DND-41 (cell line): ENCODE results near the gene TCEANC2.

Experiments
- ATAC-seq: fragments of 200-7000 bp; cut with Tn5 transposase; 3 replicates; pipeline ENCODE4 v1.9.1; 2021; ENCODE audit warnings: low read depth; ENCODE audit not compliant: insufficient read depth
- DNase-seq: peaks from one replicate; pipeline ENCODE4 v3.0.0-alpha.2; 2020
- H2AFZ ChIP-seq: 2 replicates; pipeline ENCODE4 v1.6.0; 2012; ENCODE audit warnings: low read depth, low read length
- H3K27ac ChIP-seq: 2 replicates; pipeline ENCODE4 v1.5.1; 2012; ENCODE audit warnings: low read length, inconsistent platforms
- H3K27me3 ChIP-seq: fragments of 200-600 bp; sonication (generic); 2 replicates; pipeline ENCODE4 v1.6.0; 2012; ENCODE audit warnings: low read length, mild to moderate bottlenecking, inconsistent platforms; ENCODE audit not compliant: insufficient read depth, poor library complexity
- H3K36me3 ChIP-seq: 2 replicates; pipeline ENCODE4 v1.5.1; 2012; ENCODE audit warnings: low read length, inconsistent platforms; ENCODE audit not compliant: insufficient read depth
- H3K4me1 ChIP-seq: 2 replicates; pipeline ENCODE4 v1.5.1; 2012; ENCODE audit warnings: mild to moderate bottlenecking, low read length; ENCODE audit not compliant: insufficient read depth
- H3K4me2 ChIP-seq: 2 replicates; pipeline ENCODE4 v1.6.0; 2012; ENCODE audit warnings: mild to moderate bottlenecking, moderate library complexity, low read length, inconsistent platforms; ENCODE audit not compliant: insufficient read depth
- H3K4me3 ChIP-seq, 2 experiments: fragments of 200-600 bp in 1 of 2; shearing (Covaris generic) in 1 of 2; 2 replicates each; pipeline ENCODE4 v1.5.1; 2012 to 2016; ENCODE audit warnings: inconsistent platforms in 2 of 2, low read length in 2 of 2, mild to moderate bottlenecking in 2 of 2, low read depth in 1 of 2, moderate library complexity in 1 of 2
- H3K79me2 ChIP-seq: 2 replicates; pipeline ENCODE4 v1.6.0; 2012; ENCODE audit warnings: low read length, inconsistent platforms; ENCODE audit not compliant: insufficient read depth
- H3K9ac ChIP-seq: 2 replicates; pipeline ENCODE4 v1.6.0; 2012; ENCODE audit warnings: low read depth, mild to moderate bottlenecking, inconsistent platforms, low read length, moderate library complexity
- H3K9me3 ChIP-seq: 2 replicates; pipeline ENCODE4 v1.5.1; 2012; ENCODE audit warnings: low read length, moderate library complexity, mild to moderate bottlenecking, inconsistent platforms; ENCODE audit not compliant: insufficient read depth, severe bottlenecking
- H4K20me1 ChIP-seq: 2 replicates; pipeline ENCODE4 v1.6.0; 2012; ENCODE audit warnings: low read length; ENCODE audit not compliant: insufficient read depth
- EZH2 ChIP-seq: IDR thresholded peaks from 3 replicates; pipeline ENCODE4 v1.6.1; 2012; ENCODE audit warnings: borderline replicate concordance, low read depth, mild to moderate bottlenecking, moderate library complexity, low read length, inconsistent platforms; ENCODE audit not compliant: severe bottlenecking
- TF ChIP-seq, protein P1 (sequence below): IDR thresholded peaks from 2 replicates; pipeline ENCODE4 v1.5.1; 2012; ENCODE audit warnings: borderline replicate concordance, low read length, moderate library complexity, mild to moderate bottlenecking; ENCODE audit not compliant: poor library complexity, severe bottlenecking; ENCODE audit errors: extremely low read depth

TCEANC2 gene

DNA sequence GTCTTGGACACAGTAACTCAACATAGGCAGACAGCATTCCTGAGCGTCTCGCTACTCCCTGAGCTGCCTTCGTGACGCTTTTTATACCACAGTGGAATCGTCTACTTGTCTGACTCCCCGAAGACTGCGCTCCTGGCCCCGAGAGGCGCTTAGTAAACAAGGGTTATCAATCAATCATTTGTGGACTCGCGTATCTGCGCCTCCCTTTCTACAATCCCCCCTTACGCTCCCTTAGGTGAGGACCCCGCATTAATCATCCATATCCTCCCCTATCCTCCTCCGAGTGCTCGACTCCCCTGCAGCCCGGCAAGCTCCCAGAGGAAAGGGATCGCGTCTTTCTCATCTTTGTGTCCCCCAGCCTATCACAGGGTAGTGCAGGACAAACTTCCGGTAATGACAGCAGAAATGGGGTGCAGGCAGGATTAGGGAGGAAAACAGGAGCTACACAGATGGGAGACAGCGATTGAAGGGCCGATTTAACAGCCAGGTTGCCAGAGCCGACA is 926 bp upstream of the TCEANC2 start:
- ATAC-seq (peak; percentile 8), DNase-seq (peak; percentile 43)
- H3K9me3 ChIP-seq = no peaks in the 10 kb centered on the region
- H3K9ac ChIP-seq = peak overlapping the region; percentile 64
- H3K4me1 ChIP-seq = peaks cover 38% of the 10 kb centered on the region
- peak overlapping the region; percentile 74 for H3K4me2 ChIP-seq
- H4K20me1 ChIP-seq = peaks cover 11% of the 10 kb centered on the region
- H2AFZ ChIP-seq = peak overlapping the region; percentile 97
- peaks cover 3% of the 10 kb centered on the region; the same call in 1 of the 2 replicates for H3K36me3 ChIP-seq
- H3K27me3 ChIP-seq = no peaks in the 10 kb centered on the region
- H3K79me2 ChIP-seq = peaks cover 71% of the 10 kb centered on the region
- peak overlapping the region; percentile 95 for H3K27ac ChIP-seq
- H3K4me3 ChIP-seq = peak overlapping the region; percentile 67 to 97
- TF ChIP-seq, protein P1, sequence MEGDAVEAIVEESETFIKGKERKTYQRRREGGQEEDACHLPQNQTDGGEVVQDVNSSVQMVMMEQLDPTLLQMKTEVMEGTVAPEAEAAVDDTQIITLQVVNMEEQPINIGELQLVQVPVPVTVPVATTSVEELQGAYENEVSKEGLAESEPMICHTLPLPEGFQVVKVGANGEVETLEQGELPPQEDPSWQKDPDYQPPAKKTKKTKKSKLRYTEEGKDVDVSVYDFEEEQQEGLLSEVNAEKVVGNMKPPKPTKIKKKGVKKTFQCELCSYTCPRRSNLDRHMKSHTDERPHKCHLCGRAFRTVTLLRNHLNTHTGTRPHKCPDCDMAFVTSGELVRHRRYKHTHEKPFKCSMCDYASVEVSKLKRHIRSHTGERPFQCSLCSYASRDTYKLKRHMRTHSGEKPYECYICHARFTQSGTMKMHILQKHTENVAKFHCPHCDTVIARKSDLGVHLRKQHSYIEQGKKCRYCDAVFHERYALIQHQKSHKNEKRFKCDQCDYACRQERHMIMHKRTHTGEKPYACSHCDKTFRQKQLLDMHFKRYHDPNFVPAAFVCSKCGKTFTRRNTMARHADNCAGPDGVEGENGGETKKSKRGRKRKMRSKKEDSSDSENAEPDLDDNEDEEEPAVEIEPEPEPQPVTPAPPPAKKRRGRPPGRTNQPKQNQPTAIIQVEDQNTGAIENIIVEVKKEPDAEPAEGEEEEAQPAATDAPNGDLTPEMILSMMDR = no peak
- no peak for TF ChIP-seq EZH2

DNA sequence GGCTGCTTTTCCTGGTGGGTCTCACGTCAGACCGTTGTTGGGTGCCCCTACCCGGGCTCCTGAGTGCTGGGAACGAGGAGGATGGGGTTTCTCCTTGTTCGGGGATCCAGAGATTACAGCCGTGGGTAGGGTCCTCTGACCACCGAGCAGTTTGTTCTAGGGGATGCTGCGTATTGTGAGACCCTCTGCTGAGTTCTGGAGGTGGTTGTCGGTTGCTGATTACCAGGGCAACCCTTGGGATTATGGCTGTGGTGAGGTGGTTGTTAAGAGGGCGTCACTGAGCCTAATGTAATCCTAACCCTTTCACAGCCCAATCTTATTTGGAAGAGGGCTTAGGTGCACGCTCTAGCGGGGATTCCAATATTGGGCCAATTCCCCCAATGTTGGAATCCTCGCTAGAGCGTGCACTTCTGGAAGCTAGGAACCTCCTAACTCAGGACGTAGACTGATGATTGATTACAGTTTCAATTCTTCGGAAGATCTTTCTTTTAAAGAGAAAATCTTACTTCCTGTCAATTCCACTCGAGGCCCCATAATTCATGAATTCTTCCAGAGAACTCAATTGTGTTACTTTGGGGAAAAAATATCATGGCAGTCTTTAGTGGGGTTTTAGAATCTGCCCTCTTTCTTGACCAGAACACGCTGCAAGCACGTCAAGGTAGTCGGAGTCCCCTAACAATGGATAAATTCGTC is 483 bp downstream of the TCEANC2 start:
- Histone ChIP-seq H3K36me3 (peaks cover 7% of the 10 kb centered on the region), H4K20me1 (peaks cover 5% of the 10 kb centered on the region; the same call in 1 of the 2 replicates), H3K27me3 (no peaks in the 10 kb centered on the region), H2AFZ (peak overlapping the region; percentile 86), H3K4me2 (peak overlapping the region; percentile 73), H3K27ac (peak overlapping the region; percentile 77), H3K9me3 (no peaks in the 10 kb centered on the region), H3K4me1 (peaks cover 36% of the 10 kb centered on the region), H3K4me3 (peak overlapping the region; percentile 32 to 97; a peak in 3 of 4 replicates), H3K79me2 (peaks cover 57% of the 10 kb centered on the region), H3K9ac (peak overlapping the region; percentile 64)
- DNase-seq (no peak), ATAC-seq (peak; percentile 6; the same call in 2 of the 3 replicates)
- TF ChIP-seq, protein P1 = no peak
- no peak for TF ChIP-seq EZH2

DNA sequence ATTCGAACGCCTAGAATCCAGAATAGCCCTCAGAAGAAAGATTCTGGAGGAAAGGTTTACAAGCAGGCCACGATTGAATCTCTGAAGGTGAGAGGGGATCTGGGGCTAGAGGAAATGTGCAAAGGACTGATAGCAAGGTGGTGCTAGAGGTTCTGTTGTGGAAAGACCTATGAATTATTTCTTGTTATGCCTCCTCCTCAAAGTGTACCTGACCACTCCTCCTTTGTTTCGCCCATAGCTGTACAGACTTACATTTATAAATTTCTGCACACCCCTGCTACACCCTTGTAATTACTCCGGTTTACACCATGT is 986 bp downstream of the TCEANC2 start:
- peaks cover 7% of the 10 kb centered on the region for H3K36me3 ChIP-seq
- DNase-seq = no peak
- H3K4me3 ChIP-seq = peak overlapping the region; percentile 32 to 97; a peak in 3 of 4 replicates
- peak overlapping the region; percentile 64 for H3K9ac ChIP-seq
- no peaks in the 10 kb centered on the region for H3K9me3 ChIP-seq
- H3K27ac ChIP-seq = peak overlapping the region; percentile 77
- H3K27me3 ChIP-seq = no peaks in the 10 kb centered on the region
- no peak for TF ChIP-seq EZH2
- TF ChIP-seq, protein P1 = peak; percentile 31
- H3K79me2 ChIP-seq = peaks cover 52% of the 10 kb centered on the region
- ATAC-seq = no peak
- peak overlapping the region; percentile 86 for H2AFZ ChIP-seq
- peaks cover 4% of the 10 kb centered on the region; the same call in 1 of the 2 replicates for H4K20me1 ChIP-seq
- H3K4me2 ChIP-seq = peak overlapping the region; percentile 73
- H3K4me1 ChIP-seq = peaks cover 36% of the 10 kb centered on the region
